ENCODE results near the gene COL11A1.
"Not testable (repeated sequence)": the region's sequence is repeated elsewhere in the genome, so short reads cannot be mapped to it uniquely, and the experiment has no call there.

COL11A1 gene

GRCh38 chr1:103084181-103084580 lies 24.1 kb downstream of the COL11A1 start:
- DNase-seq = no peak

GRCh38 chr1:103075316-103076000 lies 32.9 kb downstream of the COL11A1 start:
- DNase-seq = peak in 1 of 51 donors; percentile 22

- peak in 9 of 51 donors; percentile 1 to 26 (median 5) for DNase-seq
Measured at GRCh38 chr1:103074224-103074623, 34.1 kb downstream of the COL11A1 start.

DNA sequence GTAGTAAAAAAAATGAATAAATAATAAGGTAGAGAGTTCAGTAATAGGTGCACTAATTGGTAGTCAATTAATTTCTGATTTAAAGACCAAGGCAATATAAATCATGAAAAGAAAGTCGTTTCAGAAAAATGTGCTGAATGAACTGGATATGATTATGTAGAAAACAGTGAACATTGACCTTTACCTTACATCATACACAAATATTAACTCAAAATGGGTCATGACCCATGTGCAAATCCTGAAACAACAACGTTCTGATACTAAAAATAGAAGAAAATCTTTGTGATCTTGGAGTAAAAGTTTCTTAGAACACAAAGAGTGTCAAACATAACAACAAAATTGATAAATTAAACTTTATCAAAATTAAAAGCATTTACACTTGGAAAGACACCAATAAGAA lies 39.1 kb downstream of the COL11A1 start:
- DNase-seq = no peak

GRCh38 chr1:103063921-103064320 lies 44.4 kb downstream of the COL11A1 start:
- peak in 1 of 51 donors; percentile 1 for DNase-seq

DNA sequence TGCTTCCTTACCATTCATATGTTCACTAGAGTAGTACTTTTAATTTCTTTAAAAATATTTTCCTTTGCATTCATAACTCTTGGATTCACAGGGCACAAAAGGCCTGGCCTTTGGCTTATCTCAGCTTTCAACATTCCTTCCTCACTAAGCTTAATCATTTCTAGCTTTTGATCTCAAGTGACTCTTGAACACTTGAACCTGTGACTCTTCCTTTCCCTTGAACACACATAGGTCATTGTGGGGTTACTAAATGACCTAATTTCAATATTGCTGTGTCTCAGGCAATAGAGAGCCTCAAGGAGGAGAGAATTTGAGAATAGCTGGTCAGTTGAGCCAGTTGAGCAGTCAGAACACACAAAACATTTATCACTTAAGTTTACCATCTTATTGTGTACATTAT lies 49.9 kb downstream of the COL11A1 start:
- no peak for DNase-seq

- no peak for DNase-seq
Measured at GRCh38 chr1:103056423-103056822, 51.9 kb downstream of the COL11A1 start.

GRCh38 chr1:103028110-103028509 lies 80.2 kb downstream of the COL11A1 start:
- DNase-seq = not testable (repeated sequence)

GRCh38 chr1:103025858-103026409 lies 82.4 kb downstream of the COL11A1 start:
- no peak for DNase-seq

- no peak for DNase-seq
Measured at GRCh38 chr1:103024051-103024450, 84.3 kb downstream of the COL11A1 start.

- no peak for DNase-seq
Measured at GRCh38 chr1:103002005-103002404, 106.3 kb downstream of the COL11A1 start.

DNA sequence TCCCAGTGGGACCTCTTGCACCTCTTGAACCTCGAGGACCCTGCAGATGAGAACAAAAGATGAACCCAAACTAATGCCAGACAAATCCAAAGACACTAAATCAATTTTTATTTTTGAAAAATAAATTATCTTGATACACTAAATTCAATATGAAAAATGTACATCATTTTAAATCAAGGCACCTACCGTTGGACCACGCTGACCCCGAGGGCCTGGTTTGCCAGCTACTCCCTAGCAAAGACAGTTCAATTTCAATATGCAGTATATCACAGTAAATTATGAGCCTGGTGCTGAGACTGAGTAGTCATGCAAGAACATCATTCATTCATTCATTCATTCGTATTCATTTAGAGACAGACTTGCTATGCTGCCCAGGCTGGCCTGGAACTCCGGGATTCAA lies 129.4 kb downstream of the COL11A1 start:
- no peak for DNase-seq

DNA sequence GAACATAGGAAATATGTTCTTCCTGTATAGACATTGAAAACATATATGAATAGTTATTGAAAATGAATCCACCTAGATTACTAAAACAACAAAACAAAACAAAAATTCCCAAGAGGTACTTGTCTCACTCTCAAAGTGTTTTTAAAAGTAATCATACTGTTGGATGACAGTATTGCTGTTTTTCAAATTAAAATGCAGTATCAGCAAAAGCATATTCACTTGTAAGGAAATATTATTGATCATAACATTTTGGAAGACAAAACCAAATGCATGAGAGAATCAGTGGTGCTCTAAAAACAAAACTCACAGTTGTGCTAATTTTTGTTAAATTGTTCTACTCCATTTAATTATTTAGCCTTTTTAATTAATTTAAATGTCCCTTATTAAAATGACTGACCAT lies 131.0 kb downstream of the COL11A1 start:
- no peak for DNase-seq

DNA sequence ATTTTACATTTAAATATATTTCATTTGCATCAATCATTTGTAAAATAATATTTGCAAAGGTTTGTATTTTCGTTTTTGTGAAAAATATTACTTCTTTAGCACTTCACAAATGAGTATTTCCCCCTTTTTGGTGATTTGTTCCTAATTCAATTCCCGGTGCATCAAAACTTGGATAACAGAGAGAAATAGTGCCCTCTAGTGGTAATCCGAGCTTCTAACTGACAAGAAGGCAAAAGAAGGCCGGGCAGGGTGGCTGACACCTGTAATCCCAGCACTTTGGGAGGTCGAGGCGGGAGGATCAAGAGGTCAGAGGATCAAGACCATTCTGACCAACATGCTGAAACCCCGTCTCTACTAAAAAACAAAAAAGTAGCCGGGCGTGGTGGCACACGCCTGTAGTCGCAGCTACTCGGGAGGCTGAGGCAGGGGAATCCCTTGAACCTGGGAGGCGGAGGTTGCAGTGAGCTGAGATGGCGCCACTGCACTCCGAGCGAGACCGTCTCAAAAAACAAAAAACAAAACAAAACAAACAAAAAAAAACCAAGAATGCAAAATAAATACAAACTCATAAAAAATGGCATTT lies 137.7 kb downstream of the COL11A1 start:
- peak in 2 of 51 donors; percentile 2 to 9 for DNase-seq

DNA sequence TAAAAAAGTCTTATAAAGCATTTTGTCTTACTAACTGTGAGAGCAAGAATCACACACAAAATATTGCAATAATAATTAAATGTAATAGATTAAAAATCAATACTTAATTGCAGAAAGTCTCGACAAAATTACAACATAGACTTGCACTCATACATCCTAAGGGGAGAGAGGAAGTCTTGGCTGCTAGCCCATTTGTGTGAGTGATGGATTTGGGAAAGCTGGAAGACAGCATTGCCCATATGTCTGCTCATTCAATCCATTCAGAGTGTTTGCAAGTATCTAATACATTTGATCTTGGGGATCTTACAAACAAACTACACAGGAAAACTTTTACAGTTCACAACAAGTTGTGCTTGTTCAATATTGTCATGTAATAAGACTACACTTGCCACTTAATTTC lies 140.5 kb downstream of the COL11A1 start:
- DNase-seq = no peak

GRCh38 chr1:102961549-102961948 lies 146.8 kb downstream of the COL11A1 start:
- DNase-seq = no peak

DNA sequence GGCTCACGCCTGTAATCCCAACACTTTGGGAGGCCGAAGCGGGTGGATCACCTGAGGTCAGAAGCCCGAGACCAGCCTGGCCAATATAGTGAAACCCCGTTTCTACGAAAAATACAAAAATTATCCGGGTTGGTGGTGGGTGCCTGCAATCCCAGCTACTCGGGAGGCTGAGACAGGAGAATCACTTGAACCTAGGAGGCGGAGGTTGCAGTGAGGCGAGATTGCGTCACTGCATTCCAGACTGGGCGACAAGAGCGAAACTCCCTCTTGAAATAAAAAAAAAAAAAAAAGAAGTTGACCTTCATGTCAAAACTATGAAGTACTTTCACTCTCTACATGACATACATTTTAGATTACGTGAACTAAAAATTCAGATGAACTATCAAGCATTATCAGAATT lies 153.7 kb downstream of the COL11A1 start:
- DNase-seq = no peak

GRCh38 chr1:102952400-102952799 lies 155.9 kb downstream of the COL11A1 start:
- no peak for DNase-seq

DNA sequence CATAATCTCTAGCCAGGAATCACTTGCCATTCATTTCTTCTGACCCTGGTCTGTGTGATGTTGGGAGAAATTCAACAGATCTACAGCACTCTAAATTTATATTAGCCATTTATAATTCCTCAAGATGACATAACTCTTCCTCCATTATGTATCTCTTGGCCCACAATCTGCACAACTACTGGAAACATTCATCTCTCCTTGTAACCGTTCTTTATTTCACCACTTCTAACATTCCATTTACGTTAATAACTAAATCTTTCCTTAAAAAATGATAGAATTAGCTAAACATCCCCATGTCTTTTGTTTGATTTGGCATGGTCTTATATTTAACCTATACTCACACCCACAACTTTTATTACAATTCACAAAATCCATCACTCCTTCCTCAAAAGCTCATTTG lies 166.0 kb downstream of the COL11A1 start:
- no peak for DNase-seq

GRCh38 chr1:102941366-102941947 lies 166.9 kb downstream of the COL11A1 start:
- DNase-seq = no peak

GRCh38 chr1:102937401-102937800 lies 170.9 kb downstream of the COL11A1 start:
- DNase-seq = no peak

DNA sequence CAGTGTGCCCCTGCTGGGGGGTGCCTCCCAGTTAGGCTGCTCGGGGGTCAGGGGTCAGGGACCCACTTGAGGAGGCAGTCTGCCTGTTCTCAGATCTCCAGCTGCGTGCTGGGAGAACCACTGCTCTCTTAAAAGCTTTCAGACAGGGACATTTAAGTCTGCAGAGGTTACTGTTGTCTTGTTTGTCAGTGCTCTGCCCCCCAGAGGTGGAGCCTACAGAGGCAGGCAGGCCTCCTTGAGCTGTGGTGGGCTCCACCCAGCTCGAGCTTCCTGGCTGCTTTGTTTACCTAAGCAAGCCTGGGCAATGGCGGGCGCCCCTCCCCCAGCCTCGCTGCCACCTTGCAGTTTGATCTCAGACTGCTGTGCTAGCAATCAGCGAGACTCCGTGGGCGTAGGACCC lies 175.0 kb downstream of the COL11A1 start:
- not testable (repeated sequence) for DNase-seq

DNA sequence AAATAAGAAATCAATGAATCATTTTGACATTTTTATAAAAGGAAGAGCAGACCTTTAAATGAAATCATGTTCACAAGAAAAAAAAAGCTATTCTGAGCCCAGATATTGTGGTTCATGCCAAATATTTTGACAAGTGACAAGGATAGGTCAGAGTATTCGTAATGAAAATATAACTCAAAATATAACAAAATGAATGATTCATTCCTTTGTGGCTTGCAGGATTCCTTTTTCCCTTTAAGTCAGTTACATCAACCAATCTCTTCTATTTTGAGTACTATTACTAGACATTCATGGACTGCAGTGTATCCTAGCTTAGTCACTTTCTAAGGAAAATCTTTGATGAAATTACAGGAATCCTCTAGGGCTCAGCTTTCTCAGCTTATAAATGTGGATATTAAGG lies 188.7 kb downstream of the COL11A1 start:
- no peak for DNase-seq
